Body of pancreas (tissue), 4 donors: ENCODE measurements around the gene LMO4. TPM values are rescaled to one million over a fixed set of nuclear protein-coding genes. Genes with fewer than 3 reads are reported as not detected.

ENCODE experiments used
- ATAC-seq: fragments of 150-250 bp; one replicate; pipeline ENCODE4 v1.9.1; 2016
- DNase-seq, 4 donors: peaks; one replicate each; pipeline ENCODE4 v3.0.0-alpha.2; 2019
- H3K27ac ChIP-seq, 4 donors: fragments of 200-600 bp; sonication (generic); 1 replicate in 3 of 4; 2 replicates in 1 of 4; pipeline versions ENCODE4 v1.5.1 to v1.6.1; 2016 to 2019; ENCODE audit warnings: mild to moderate bottlenecking in 1 of 4, mixed read lengths in 1 of 4, moderate library complexity in 1 of 4
- H3K27me3 ChIP-seq, 2 donors: fragments of 200-600 bp; sonication (generic); one replicate each; pipeline ENCODE4 v1.6.0; 2016; ENCODE audit warnings: mild to moderate bottlenecking in 1 of 2
- H3K36me3 ChIP-seq, 2 donors: fragments of 200-600 bp; sonication (generic); replicated peaks in 1 of 2; 2 replicates each; pipeline ENCODE4 v1.5.1; 2016; ENCODE audit warnings: low read depth in 2 of 2; ENCODE audit not compliant: insufficient read depth in 1 of 2
- H3K4me1 ChIP-seq: fragments of 200-600 bp; sonication (generic); one replicate; pipeline ENCODE4 v1.6.0; 2016
- H3K4me3 ChIP-seq, 2 donors: fragments of 200-600 bp; sonication (generic); 1 replicate in 1 of 2; 2 replicates in 1 of 2; pipeline ENCODE4 v1.5.1; 2016 to 2019
- H3K9me3 ChIP-seq, 3 donors: fragments of 200-600 bp; sonication (generic); 1 replicate in 2 of 3; 2 replicates in 1 of 3; pipeline ENCODE4 v1.5.1; 2016
- POLR2A ChIP-seq, 3 donors: fragments of 450-650 bp; IDR thresholded peaks; one replicate each; pipeline ENCODE4 v1.6.1; 2016; ENCODE audit warnings: antibody characterized with exemption in 3 of 3, mild to moderate bottlenecking in 2 of 3
- WGBS, 2 donors: methylation state at CpG; one replicate each; pipeline ENCODE4 v1.1.5; 2017; 5-methylcytosine and 5-hydroxymethylcytosine counted together
- intact Hi-C: fragments of 100-400 bp; cut with DNase I; formaldehyde crosslinking; loops from one replicate; pipeline ENCODE4 v1.15.1; 2023
- total RNA-seq, 2 donors: library from RNA; depleted of rRNA; stranded (reverse); fragments of >200 nt; gene quantifications; one replicate each; pipeline ENCODE4 v1.1.0, GENCODE V29; 2016
- TF ChIP-seq, protein P1 (sequence below), 7 experiments: fragments of 450-650 bp in 4 of 7; fragments of 200-600 bp in 3 of 7; sonication (generic) in 3 of 7; IDR thresholded peaks; one replicate each; pipeline ENCODE4 v1.5.1; 2016 to 2019; ENCODE audit warnings: antibody characterized with exemption in 7 of 7

LMO4 gene
- total RNA-seq, 2 donors from 2014 or later: 14.2 to 23.6 TPM

DNA sequence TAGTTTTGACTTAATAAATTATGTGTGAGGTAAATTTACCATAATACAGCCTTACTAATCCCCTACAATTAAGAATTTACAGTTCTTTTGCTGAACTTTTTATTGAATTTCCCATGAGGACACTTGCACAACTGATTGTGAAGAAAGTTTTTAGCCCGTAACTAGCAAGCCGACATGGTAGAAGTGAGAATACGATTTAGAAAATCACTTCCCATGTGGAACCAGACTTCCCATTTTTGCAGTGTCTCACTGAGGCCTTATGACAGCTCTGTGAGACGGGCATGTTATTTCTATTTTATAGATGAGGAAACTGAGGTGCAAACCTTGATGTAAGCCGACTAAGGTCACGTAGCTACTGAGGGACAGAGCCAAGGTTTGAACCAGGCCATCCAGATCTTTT, 32.5 kb upstream of the LMO4 start:
- Histone ChIP-seq H3K27me3 (no peaks in the 10 kb centered on the region), H3K36me3 (no peaks in the 10 kb centered on the region), H3K27ac (no peak overlapping the region), H3K9me3 (no peaks in the 10 kb centered on the region), H3K4me1 (no peaks in the 10 kb centered on the region), H3K4me3 (no peak overlapping the region)
- TF ChIP-seq, protein P1, sequence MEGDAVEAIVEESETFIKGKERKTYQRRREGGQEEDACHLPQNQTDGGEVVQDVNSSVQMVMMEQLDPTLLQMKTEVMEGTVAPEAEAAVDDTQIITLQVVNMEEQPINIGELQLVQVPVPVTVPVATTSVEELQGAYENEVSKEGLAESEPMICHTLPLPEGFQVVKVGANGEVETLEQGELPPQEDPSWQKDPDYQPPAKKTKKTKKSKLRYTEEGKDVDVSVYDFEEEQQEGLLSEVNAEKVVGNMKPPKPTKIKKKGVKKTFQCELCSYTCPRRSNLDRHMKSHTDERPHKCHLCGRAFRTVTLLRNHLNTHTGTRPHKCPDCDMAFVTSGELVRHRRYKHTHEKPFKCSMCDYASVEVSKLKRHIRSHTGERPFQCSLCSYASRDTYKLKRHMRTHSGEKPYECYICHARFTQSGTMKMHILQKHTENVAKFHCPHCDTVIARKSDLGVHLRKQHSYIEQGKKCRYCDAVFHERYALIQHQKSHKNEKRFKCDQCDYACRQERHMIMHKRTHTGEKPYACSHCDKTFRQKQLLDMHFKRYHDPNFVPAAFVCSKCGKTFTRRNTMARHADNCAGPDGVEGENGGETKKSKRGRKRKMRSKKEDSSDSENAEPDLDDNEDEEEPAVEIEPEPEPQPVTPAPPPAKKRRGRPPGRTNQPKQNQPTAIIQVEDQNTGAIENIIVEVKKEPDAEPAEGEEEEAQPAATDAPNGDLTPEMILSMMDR (IDR thresholded peaks at IDR 0.05): no peak
- TF ChIP-seq POLR2A (IDR thresholded peaks at IDR 0.05): no peak
- ATAC-seq (no peak), DNase-seq (no peak)
- 75 to 85% methylated on average over 6 of the region's 6 CpGs for WGBS, 2 donors
- intact Hi-C loops: loop anchor here (10.0 kb wide), 1 partner anchor 659 kb away; no protein-coding TSS in a partner anchor

DNA sequence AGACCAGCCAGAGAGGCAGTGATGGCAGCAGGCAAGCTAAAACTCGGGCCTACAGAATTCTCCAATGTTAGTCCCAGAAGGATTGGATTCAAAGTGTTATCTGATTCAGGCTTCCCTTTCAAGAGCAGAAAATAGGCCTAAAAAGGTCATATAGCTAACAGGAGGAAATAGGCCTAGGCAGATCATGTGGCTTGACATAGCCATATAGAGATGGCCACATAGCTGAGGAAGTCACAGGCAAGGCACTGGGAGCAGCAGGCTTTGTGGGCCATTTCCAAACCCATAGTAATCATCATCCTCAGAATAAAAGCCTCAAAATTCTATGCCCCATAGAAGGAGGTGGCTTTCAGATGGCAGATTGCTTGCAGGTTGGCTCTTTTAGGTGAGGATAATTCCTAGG, 29.0 kb upstream of the LMO4 start:
- TF ChIP-seq, protein P1 (IDR thresholded peaks at IDR 0.05): no peak
- no peak for TF ChIP-seq POLR2A (IDR thresholded peaks at IDR 0.05)
- no peaks in the 10 kb centered on the region for H3K36me3 ChIP-seq
- intact Hi-C loops: loop anchor here (10.0 kb wide), 1 partner anchor 655 kb away; no protein-coding TSS in a partner anchor
- no peaks in the 10 kb centered on the region for H3K9me3 ChIP-seq
- no peak for ATAC-seq
- no peak for DNase-seq
- H3K4me1 ChIP-seq: no peaks in the 10 kb centered on the region
- no peak overlapping the region for H3K27ac ChIP-seq
- no peaks in the 10 kb centered on the region for H3K27me3 ChIP-seq
- H3K4me3 ChIP-seq: no peak overlapping the region
- WGBS, 2 donors: 68 to 71% methylated on average over 1 of the region's 1 CpG

DNA sequence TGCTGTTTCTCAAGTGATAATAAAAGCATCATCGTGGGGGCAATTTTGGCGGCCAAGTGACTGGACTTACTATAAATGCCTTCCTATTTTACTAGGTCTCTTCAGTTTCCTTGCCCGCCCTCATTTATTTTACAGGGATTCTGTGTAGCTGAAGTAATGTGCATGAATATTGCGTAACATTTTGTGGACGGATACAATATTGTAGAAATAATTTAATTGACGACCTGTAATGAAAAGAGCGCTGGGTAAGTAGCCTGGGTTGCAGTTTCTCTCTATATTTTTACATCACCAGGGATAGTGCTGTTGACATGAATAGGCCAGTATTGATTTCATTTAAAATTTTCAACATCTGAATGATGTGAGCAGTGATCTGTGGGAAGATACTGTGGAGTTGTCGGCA, 28.1 kb upstream of the LMO4 start:
- 71 to 78% methylated on average over 8 of the region's 8 CpGs for WGBS, 2 donors
- Histone ChIP-seq H3K9me3 (no peaks in the 10 kb centered on the region), H3K4me1 (no peaks in the 10 kb centered on the region), H3K36me3 (no peaks in the 10 kb centered on the region), H3K27me3 (no peaks in the 10 kb centered on the region), H3K27ac (no peak overlapping the region), H3K4me3 (no peak overlapping the region)
- intact Hi-C loops: no loop called here
- DNase-seq: no peak
- ATAC-seq: no peak
- TF ChIP-seq, protein P1 (IDR thresholded peaks at IDR 0.05): no peak
- TF ChIP-seq POLR2A (IDR thresholded peaks at IDR 0.05): no peak

DNA sequence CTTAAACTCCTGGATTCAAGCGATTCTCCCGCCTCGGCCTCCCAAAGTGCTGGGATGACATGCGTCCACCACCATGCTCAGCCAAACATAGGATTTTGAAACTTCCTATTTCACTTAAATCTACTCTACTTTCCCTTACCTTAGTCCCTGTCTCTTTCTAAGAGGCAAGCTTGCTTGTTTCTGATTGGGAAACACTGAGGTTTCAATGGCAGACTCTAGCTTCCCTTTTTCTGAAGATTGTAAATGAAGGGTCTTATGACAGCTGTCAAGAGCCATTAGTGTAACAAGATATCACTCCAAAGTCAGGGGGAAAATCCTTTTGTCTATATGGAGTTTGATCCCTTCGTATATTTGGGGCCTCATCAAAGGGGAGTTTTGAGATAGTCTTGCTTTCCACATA, 23.5 kb upstream of the LMO4 start:
- intact Hi-C loops: no loop called here
- H3K4me1 ChIP-seq: no peaks in the 10 kb centered on the region
- no peaks in the 10 kb centered on the region for H3K9me3 ChIP-seq
- H3K4me3 ChIP-seq: no peak overlapping the region
- H3K27me3 ChIP-seq: no peaks in the 10 kb centered on the region
- H3K36me3 ChIP-seq: no peaks in the 10 kb centered on the region
- DNase-seq (no peak), ATAC-seq (no peak)
- H3K27ac ChIP-seq: no peak overlapping the region
- WGBS, 2 donors: 55 to 87% methylated on average over 5 of the region's 5 CpGs
- TF ChIP-seq, protein P1 (IDR thresholded peaks at IDR 0.05): no peak

DNA sequence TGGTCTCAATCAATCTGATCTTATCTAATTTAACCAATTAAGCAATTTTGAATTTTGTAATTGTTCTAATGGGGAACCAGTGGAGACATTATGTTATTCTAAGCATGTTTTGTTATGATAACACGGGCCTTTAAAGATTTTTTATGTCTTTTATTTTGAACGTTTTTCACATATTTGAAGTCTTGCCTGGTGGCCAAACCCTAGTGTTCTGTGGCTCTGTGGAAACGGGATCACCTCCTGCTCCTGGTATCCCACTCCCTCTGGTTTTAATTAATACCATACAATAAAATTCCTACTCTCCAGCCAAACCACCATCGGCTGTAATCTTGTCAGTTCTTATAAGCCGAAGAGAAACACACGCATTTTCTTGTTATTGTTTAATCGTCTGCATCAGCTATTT, 22.9 kb upstream of the LMO4 start:
- no peak for TF ChIP-seq POLR2A (IDR thresholded peaks at IDR 0.05)
- TF ChIP-seq, protein P1 (IDR thresholded peaks at IDR 0.05): no peak
- ATAC-seq: no peak
- intact Hi-C loops: no loop called here
- H3K27ac ChIP-seq: no peak overlapping the region
- H3K4me1 ChIP-seq: no peaks in the 10 kb centered on the region
- DNase-seq: no peak
- no peak overlapping the region for H3K4me3 ChIP-seq
- no peaks in the 10 kb centered on the region for H3K9me3 ChIP-seq
- H3K27me3 ChIP-seq: no peaks in the 10 kb centered on the region
- 70 to 73% methylated on average over 7 of the region's 7 CpGs for WGBS, 2 donors
- H3K36me3 ChIP-seq: no peaks in the 10 kb centered on the region
